Spleen (tissue), 7 donors: ENCODE measurements around the gene INPP1.

Source experiments
- POLR2A ChIP-seq, 3 donors: fragments of 450-650 bp; IDR thresholded peaks; one replicate each; pipeline ENCODE4 v1.5.1; 2017; ENCODE audit warnings: antibody characterized with exemption in 3 of 3, mild to moderate bottlenecking in 1 of 3
- POLR2AphosphoS5 ChIP-seq, 3 donors: sonication (generic); formaldehyde crosslinking; IDR thresholded peaks; one replicate each; pipeline ENCODE4 v1.5.1; 2017; ENCODE audit warnings: antibody characterized with exemption in 3 of 3
- TF ChIP-seq, protein P1 (sequence below), 11 experiments: fragments of 200-600 bp in 7 of 11; fragments of 450-650 bp in 4 of 11; sonication (generic) in 4 of 11; IDR thresholded peaks in 8 of 11; conservative IDR thresholded peaks in 3 of 11; 1 replicate in 7 of 11; 2 replicates in 4 of 11; pipeline versions ENCODE4 v1.4.0 to v1.8.0; 2016 to 2021; ENCODE audit warnings: antibody characterized with exemption in 11 of 11, inconsistent platforms in 4 of 11, mild to moderate bottlenecking in 1 of 11
- donor health status: DM: no; HTN: no; CAD: no; lungs with moderate emphysema.
- donor health status: DM: no; HTN: no; CAD: no.
- donor health status: DM: no; HTN: no; CAD: no.

GRCh38 chr2:190420801-190421200 is 77.4 kb downstream of the INPP1 start:
- no peak for TF ChIP-seq POLR2A (IDR thresholded peaks at IDR 0.05)
- TF ChIP-seq, protein P1, sequence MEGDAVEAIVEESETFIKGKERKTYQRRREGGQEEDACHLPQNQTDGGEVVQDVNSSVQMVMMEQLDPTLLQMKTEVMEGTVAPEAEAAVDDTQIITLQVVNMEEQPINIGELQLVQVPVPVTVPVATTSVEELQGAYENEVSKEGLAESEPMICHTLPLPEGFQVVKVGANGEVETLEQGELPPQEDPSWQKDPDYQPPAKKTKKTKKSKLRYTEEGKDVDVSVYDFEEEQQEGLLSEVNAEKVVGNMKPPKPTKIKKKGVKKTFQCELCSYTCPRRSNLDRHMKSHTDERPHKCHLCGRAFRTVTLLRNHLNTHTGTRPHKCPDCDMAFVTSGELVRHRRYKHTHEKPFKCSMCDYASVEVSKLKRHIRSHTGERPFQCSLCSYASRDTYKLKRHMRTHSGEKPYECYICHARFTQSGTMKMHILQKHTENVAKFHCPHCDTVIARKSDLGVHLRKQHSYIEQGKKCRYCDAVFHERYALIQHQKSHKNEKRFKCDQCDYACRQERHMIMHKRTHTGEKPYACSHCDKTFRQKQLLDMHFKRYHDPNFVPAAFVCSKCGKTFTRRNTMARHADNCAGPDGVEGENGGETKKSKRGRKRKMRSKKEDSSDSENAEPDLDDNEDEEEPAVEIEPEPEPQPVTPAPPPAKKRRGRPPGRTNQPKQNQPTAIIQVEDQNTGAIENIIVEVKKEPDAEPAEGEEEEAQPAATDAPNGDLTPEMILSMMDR (IDR thresholded peaks at IDR 0.05 in 8 of 11, conservative IDR thresholded peaks at IDR 0.05 in 3 of 11) = no peak
- TF ChIP-seq POLR2AphosphoS5 (IDR thresholded peaks at IDR 0.05) = no peak
